Spleen (tissue), 11 donors: Measurements from ENCODE around the gene GPR176. TPM values are rescaled to one million over a fixed set of nuclear protein-coding genes. Genes with fewer than 3 reads are reported as not detected.

Experiments used
- DNase-seq: peaks from one replicate; pipeline ENCODE4 v3.0.0-alpha.2; 2020
- H3K27ac ChIP-seq, 8 donors: fragments of 200-600 bp; sonication (generic) in 7 of 8; 1 replicate in 4 of 8; 2 replicates in 4 of 8; pipeline versions ENCODE4 v1.5.0 to v1.8.0; 2016 to 2021; ENCODE audit warnings: inconsistent platforms in 4 of 8, mild to moderate bottlenecking in 4 of 8, moderate library complexity in 1 of 8
- H3K27me3 ChIP-seq, 7 donors: fragments of 200-600 bp; sonication (generic) in 6 of 7; replicated peaks in 1 of 7; 1 replicate in 4 of 7; 2 replicates in 3 of 7; pipeline versions ENCODE4 v1.5.0 to v1.8.0; 2016 to 2021; ENCODE audit warnings: inconsistent platforms in 3 of 7, mild to moderate bottlenecking in 1 of 7
- H3K36me3 ChIP-seq, 6 donors: fragments of 200-600 bp; sonication (generic) in 5 of 6; 1 replicate in 4 of 6; 2 replicates in 2 of 6; pipeline versions ENCODE4 v1.5.0 to v1.8.0; 2016 to 2021; ENCODE audit warnings: inconsistent platforms in 2 of 6
- H3K4me1 ChIP-seq, 6 donors: fragments of 200-600 bp; sonication (generic) in 5 of 6; 1 replicate in 3 of 6; 2 replicates in 3 of 6; pipeline versions ENCODE4 v1.5.0 to v1.8.0; 2016 to 2021; ENCODE audit warnings: inconsistent platforms in 3 of 6
- H3K4me3 ChIP-seq, 8 donors: fragments of 200-600 bp; sonication (generic) in 7 of 8; 1 replicate in 4 of 8; 2 replicates in 4 of 8; pipeline versions ENCODE4 v1.5.0 to v1.8.0; 2016 to 2021; ENCODE audit warnings: inconsistent platforms in 4 of 8, mild to moderate bottlenecking in 4 of 8, moderate library complexity in 2 of 8
- H3K9me3 ChIP-seq, 8 donors: fragments of 200-600 bp; sonication (generic) in 7 of 8; 1 replicate in 4 of 8; 2 replicates in 4 of 8; pipeline versions ENCODE4 v1.5.0 to v1.8.0; 2016 to 2021; ENCODE audit warnings: inconsistent platforms in 4 of 8
- CTCF ChIP-seq, 11 experiments: fragments of 200-600 bp in 7 of 11; fragments of 450-650 bp in 4 of 11; sonication (generic) in 4 of 11; IDR thresholded peaks in 8 of 11; conservative IDR thresholded peaks in 3 of 11; 1 replicate in 7 of 11; 2 replicates in 4 of 11; pipeline versions ENCODE4 v1.4.0 to v1.8.0; 2016 to 2021; ENCODE audit warnings: antibody characterized with exemption in 11 of 11, inconsistent platforms in 4 of 11, mild to moderate bottlenecking in 1 of 11
- POLR2A ChIP-seq, 3 donors: fragments of 450-650 bp; IDR thresholded peaks; one replicate each; pipeline ENCODE4 v1.5.1; 2017; ENCODE audit warnings: antibody characterized with exemption in 3 of 3, mild to moderate bottlenecking in 1 of 3
- POLR2AphosphoS5 ChIP-seq, 3 donors: sonication (generic); formaldehyde crosslinking; IDR thresholded peaks; one replicate each; pipeline ENCODE4 v1.5.1; 2017; ENCODE audit warnings: antibody characterized with exemption in 3 of 3
- whole genome bisulfite sequencing, 5 donors: extraction: QIAGEN DNeasy Blood & Tissue Kit in 3 of 5; methylation state at CpG; one replicate each; pipeline versions ENCODE4 v1.1.5 to v1.1.7; 2013 to 2018; 5-methylcytosine and 5-hydroxymethylcytosine counted together
- intact Hi-C: fragments of 100-400 bp; cut with DNase I; formaldehyde crosslinking; loops from one replicate; pipeline ENCODE4 v1.15.0; 2023; ENCODE audit warnings: low total_unique reads
- polyA plus RNA-seq, 3 donors: library from polyadenylated mRNA; stranded (reverse); fragments of 200-250 nt; gene quantifications; one replicate each; pipeline ENCODE4 v1.2.1, GENCODE V29; 2013
- small RNA-seq, 4 donors: library from RNA; depleted of rRNA; stranded (forward); fragments of <200 nt; gene quantifications; one replicate each; pipeline ENCODE3, GENCODE V24; 2016
- total RNA-seq, 7 donors: library from RNA; depleted of rRNA in 3 of 7; stranded (reverse); fragments of >200 nt in 3 of 7; fragmentation: NEBNext Ultra II Directional in 4 of 7; extraction: Animal tissue kit (Norgen Biotek cat#: 25700) in 4 of 7; gene quantifications; one replicate each; pipeline versions ENCODE4 v1.1.0 to v1.2.1, GENCODE V29; 2016 to 2021
- donor health status: healthy with polysubstance abuse.
- donor health status: DM: no; HTN: no; CAD: no; lungs with moderate emphysema.
- donor health status: DM: no; HTN: no; CAD: no.
- donor health status: Bipolar disorder and iron deficiency.
- donor health status: healthy.
- donor health status: DM: no; HTN: no; CAD: no.
- donor health status: DM: yes; HTN: yes; CAD: no.

The GPR176 gene
- total and polyA plus RNA-seq, 10 donors: 2.7 to 12.8 (median 5.1) TPM

DNA sequence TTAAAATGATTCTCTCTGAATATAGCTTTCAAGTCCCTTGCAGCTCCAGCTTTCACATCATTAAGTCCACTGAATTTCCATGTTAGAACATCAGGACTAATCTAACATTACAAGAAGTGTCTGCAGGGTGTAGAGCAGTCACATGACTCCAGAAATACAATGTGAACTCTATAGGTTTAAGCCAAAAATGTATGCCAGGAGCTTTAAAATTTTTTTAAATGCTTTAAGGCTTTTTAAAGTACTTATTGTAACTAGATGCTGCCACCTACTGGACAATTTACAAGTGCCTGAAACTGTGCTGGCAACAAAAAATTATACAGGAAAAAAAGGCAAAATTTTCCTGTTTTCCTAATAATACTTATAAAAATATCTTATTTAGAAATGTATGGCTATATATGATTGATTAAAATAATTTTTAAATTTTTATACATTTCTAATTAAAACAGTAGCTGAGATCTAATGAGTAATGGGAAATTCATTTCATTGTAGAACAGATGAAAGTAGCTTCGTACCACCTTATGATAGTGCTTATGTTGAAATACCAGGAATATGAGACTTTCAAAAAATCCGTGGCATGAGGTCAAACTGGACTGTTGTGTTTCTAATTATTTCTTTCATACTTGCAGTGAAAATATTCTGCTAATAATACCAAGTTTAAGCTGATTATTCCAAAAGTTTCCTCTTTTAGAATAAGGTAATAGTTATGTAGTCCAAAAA lies 163.1 kb downstream of the GPR176 start:
- no peaks in the 10 kb centered on the region for H3K36me3 ChIP-seq
- 47 to 53% (median 52%) methylated on average over 2 of the region's 2 CpGs for WGBS, 5 donors
- H3K9me3 ChIP-seq: no peaks in the 10 kb centered on the region
- intact Hi-C loops: loop anchor here (5.0 to 10.0 kb wide), 2 partner anchors 70 to 172 kb away; partner anchors contain the start of gene THBS1
- peak; percentile 25 to 87 (median 72) for TF ChIP-seq CTCF (IDR thresholded peaks at IDR 0.05 in 8 of 11, conservative IDR thresholded peaks at IDR 0.05 in 3 of 11)
- TF ChIP-seq POLR2A (IDR thresholded peaks at IDR 0.05): no peak
- no peaks in the 10 kb centered on the region for H3K4me1 ChIP-seq
- H3K27me3 ChIP-seq: no peaks in the 10 kb centered on the region
- H3K27ac ChIP-seq: no peak overlapping the region
- DNase-seq: no peak
- H3K4me3 ChIP-seq: no peak overlapping the region

DNA sequence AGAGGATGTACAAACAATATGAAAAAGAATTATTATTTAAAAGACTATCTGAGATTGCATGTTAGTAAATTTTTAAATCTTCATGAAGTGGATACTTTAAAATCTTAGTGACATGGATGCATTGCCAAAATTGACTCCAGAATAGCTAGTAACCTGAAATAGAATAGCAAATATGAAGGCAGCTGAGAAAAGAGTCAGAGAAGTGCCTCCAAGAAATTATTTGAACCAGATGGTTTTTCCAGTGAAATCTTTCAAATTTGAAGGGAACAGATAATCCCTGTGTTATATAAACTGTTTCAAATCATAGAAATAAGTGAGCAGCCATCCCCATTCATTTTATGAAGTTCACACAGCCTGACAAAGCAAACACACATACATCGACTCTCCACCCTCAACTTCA lies 167.1 kb downstream of the GPR176 start:
- DNase-seq: no peak
- H3K27ac ChIP-seq: no peak overlapping the region
- intact Hi-C loops: loop anchor here (10.0 kb wide), 1 partner anchor 168 kb away; the partner anchor contains the start of gene THBS1
- no peaks in the 10 kb centered on the region for H3K9me3 ChIP-seq
- WGBS, 5 donors: 90 to 95% (median 92%) methylated on average over 1 of the region's 1 CpG
- H3K36me3 ChIP-seq: no peaks in the 10 kb centered on the region
- TF ChIP-seq POLR2AphosphoS5 (IDR thresholded peaks at IDR 0.05) (no peak), CTCF (IDR thresholded peaks at IDR 0.05 in 8 of 11, conservative IDR thresholded peaks at IDR 0.05 in 3 of 11) (no peak), POLR2A (IDR thresholded peaks at IDR 0.05) (no peak)
- no peaks in the 10 kb centered on the region for H3K4me1 ChIP-seq
- H3K27me3 ChIP-seq: no peaks in the 10 kb centered on the region
- H3K4me3 ChIP-seq: no peak overlapping the region

- Histone ChIP-seq H3K4me3 (no peak overlapping the region), H3K27me3 (no peaks in the 10 kb centered on the region), H3K36me3 (no peaks in the 10 kb centered on the region), H3K9me3 (no peaks in the 10 kb centered on the region), H3K27ac (no peak overlapping the region), H3K4me1 (no peaks in the 10 kb centered on the region)
- intact Hi-C loops: loop anchor here (10.0 kb wide), 1 partner anchor 167 kb away; the partner anchor contains the start of gene THBS1
- no peak for DNase-seq
- TF ChIP-seq CTCF (IDR thresholded peaks at IDR 0.05 in 8 of 11, conservative IDR thresholded peaks at IDR 0.05 in 3 of 11) (no peak), POLR2AphosphoS5 (IDR thresholded peaks at IDR 0.05) (no peak), POLR2A (IDR thresholded peaks at IDR 0.05) (no peak)
Measured at GRCh38 chr15:39752246-39752645, 167.8 kb downstream of the GPR176 start.

Small RNAs within 50 kb of the gene (small RNA-seq; reads per million reads assigned to genes)
- 0 reads per million in 4 donors for gene RF00019

Other genes with a start within 250 kb of the GPR176 start
- 1 to 10 TPM in 1 of 7 donors, under 1 TPM in 6; 0.28 to 2.3 (median 0.63) TPM for gene FSIP1, start 137.4 kb downstream of the GPR176 start, total RNA-seq
- gene FSIP1, start 137.4 kb downstream of the GPR176 start, polyA plus RNA-seq: under 1 TPM; 0.09 to 0.13 (median 0.12) TPM
- gene EIF2AK4, start 13.8 kb upstream of the GPR176 start, total RNA-seq: 10 to 100 TPM; 21.0 to 56.2 (median 28.7) TPM
- 10 to 100 TPM; 28.9 to 34.7 (median 33.8) TPM for gene EIF2AK4, start 13.8 kb upstream of the GPR176 start, polyA plus RNA-seq
- 100 to 1,000 TPM; 109 to 256 (median 145) TPM for gene SRP14, start 118.9 kb upstream of the GPR176 start, total RNA-seq
- 100 to 1,000 TPM; 295 to 356 (median 353) TPM for gene SRP14, start 118.9 kb upstream of the GPR176 start, polyA plus RNA-seq
- gene BMF, start 188.6 kb upstream of the GPR176 start, total RNA-seq: 10 to 100 TPM; 16.9 to 77.9 (median 36.1) TPM
- 10 to 100 TPM; 25.5 to 33.1 (median 27.7) TPM for gene BMF, start 188.6 kb upstream of the GPR176 start, polyA plus RNA-seq
- 10 to 100 TPM in 3 of 7 donors, 1 to 10 TPM in 4; 3.0 to 11.8 (median 8.5) TPM for gene BUB1B, start 240.8 kb upstream of the GPR176 start, total RNA-seq
- 1 to 10 TPM; 1.2 to 4.7 (median 2.3) TPM for gene BUB1B, start 240.8 kb upstream of the GPR176 start, polyA plus RNA-seq